Ecto neural progenitor cell (in vitro differentiated cells): ENCODE measurements around the gene NAV3.

Experiments
- DNase-seq: peaks from one replicate; pipeline ENCODE4 v3.0.0-alpha.2; 2018; ENCODE audit warnings: low spot score

Gene NAV3

GRCh38 chr12:77993658-77994057, 163.0 kb downstream of the NAV3 start:
- DNase-seq = no peak

- DNase-seq = no peak
Observed at GRCh38 chr12:77995436-77996167, 164.9 kb downstream of the NAV3 start.

GRCh38 chr12:77996670-77997069, 166.0 kb downstream of the NAV3 start:
- DNase-seq = no peak

GRCh38 chr12:77998236-77998786, 167.6 kb downstream of the NAV3 start:
- DNase-seq = no peak

DNA sequence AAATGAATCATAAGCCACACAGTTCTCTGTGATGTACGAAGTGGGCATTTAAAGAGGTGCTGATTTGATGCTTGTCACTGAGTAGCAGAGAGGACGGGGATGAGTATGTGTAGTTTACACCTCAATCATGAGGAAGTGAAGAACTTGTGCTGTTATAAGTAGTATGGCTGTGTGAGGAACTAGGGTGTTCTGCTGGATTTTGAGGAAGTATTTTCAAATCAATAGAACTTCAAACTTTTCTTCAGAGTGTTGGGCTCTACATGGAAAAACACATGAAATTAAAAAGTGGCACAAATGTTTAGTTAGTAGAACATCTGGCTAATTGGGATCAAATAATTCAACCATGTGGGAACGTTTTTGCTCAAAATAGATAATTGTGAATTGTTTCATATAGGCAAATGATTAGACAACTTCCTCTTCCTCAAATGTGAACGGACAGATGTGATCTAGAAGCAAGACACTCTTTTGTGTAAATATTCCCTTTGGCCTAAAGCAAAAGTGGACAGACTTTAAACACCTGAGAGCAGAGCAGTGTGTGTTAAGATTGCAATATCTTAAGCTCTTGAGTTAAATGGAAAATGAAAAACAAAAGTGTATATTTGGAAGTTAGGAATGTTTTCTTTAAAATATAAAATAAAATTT, 168.5 kb downstream of the NAV3 start:
- DNase-seq = no peak

DNA sequence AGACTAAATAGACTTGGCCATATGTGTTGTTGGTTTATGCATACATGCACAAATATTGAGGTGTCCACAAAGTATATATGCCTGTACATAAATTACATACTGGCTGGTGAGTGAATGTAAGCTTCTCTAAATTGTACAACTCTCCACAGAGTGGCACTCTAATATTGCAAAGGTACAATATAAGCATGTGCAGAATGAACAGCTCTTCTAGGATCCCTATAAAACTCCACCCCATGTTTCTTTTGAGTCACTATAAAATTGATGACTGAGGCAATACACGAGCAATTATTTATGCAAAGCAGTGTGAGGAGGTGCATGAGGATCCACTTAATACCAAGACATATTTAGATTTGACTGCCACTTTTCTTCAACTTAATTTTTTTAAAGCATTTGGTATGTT, 172.2 kb downstream of the NAV3 start:
- DNase-seq = no peak

DNA sequence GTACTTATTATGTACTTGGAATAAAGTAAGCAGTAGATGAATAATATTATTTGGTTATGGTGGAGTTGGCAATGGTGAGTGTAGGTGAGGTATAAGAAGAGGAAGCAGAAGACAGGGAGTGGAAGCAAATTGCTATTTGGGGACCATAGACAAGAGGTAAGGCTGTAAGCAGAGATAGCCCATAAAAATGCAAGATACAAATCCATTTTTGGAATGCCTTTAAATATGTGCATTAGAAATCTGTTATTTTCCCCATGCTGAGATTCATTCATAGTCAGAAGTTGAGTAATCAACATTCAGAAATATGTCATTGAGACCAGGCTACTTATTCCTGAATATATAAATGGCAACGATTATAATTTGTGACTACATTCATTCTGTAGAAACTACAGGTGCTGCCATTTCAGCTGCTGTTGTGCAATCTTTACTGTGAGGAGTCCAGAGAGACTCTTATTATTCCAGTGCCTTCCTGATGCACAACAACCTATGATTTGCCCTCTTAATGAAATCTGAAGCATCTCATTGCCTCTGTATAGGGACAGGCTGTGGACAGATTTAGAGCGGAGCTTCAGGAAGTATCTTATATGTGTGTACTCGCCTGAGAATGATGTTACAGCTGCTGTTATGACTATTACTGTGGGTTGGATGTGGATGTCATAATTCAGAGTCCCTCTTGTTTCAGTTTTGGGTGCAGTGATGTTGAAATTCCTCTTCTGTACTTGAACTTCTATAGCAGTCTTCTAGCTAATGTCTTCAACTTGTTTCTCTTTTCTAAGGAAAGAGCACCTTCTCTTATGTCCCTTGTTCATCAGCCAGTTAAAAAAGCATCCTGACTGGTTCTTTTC, 173.8 kb downstream of the NAV3 start:
- no peak for DNase-seq

- DNase-seq = no peak
Observed at GRCh38 chr12:78005094-78005492, 174.4 kb downstream of the NAV3 start.

GRCh38 chr12:78007173-78007572, 176.5 kb downstream of the NAV3 start:
- no peak for DNase-seq

DNA sequence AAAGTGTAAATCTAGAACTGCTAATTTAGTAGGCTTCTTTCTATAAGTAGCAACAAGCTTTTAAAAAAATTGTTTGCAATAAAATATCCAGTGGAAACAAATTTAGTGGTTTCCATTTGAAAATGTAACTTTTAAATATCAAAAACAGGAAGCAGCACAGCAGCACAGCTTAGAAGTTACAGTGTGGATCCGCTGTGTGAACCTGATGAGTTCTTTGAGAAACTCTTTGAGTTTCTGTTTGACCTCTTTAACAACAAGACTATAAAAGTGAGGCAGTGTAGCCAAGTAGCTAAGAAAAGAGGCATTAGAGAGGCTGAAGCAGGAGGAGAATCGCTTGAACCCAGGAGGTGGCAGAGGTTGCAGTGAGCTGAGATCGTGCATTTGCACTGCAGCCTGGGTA, 178.3 kb downstream of the NAV3 start:
- DNase-seq = no peak

DNA sequence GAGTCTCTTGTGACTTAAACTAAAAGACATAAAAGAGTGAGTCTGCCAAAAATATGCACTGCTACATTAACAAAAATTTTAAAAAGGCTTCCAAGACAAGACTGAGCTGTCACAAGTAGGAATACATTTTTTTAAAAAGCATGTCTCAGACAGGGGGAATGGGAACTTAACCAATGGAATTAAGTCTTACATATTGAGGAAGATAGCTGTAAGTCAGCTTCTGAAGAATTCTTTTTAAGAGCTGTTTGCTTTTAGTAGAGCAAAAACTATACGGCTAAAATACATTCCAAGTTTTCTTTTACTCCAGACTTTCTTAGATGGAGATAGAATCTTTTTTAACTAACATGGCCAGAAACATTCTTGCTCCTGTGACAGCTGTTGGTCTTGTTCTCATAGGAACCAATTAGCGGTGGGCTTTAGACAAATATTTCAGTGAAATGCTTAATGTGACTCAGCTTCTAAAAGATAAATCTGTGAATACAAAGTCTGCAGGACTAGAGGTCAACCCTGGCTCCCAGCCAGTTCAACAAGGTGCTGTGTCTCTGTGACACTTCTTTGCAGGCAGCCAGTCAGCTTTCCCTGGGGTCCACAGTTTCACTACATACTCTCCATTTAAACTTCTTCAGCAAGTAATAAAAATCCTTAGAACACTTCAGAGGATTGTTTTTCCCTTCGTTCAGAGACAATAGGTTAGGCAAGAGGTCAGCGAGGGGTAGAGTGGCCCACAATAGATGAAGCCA, 187.6 kb downstream of the NAV3 start:
- peak; percentile 48 for DNase-seq

GRCh38 chr12:78018939-78019338, 188.2 kb downstream of the NAV3 start:
- DNase-seq = no peak

- DNase-seq = no peak
Observed at GRCh38 chr12:78028426-78028825, 197.7 kb downstream of the NAV3 start.

DNA sequence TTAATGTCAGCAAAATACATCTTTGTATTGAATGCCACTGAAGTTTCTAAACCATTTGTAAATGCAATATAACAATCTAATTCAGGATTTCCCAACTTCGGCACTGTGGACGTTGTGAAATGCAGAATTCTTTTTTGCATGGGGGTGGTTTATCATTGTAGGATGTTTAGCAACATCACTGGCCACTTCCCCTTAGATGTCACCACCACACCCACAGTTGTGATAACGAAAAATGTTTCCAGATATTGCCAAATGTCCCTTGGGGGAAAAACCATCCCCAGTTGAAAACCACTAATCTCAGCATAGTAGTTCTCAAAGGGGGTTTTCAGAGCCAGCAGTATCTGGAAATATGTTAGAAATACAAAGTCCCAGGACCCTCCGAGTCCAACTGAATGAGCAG, 203.3 kb downstream of the NAV3 start:
- DNase-seq = no peak

DNA sequence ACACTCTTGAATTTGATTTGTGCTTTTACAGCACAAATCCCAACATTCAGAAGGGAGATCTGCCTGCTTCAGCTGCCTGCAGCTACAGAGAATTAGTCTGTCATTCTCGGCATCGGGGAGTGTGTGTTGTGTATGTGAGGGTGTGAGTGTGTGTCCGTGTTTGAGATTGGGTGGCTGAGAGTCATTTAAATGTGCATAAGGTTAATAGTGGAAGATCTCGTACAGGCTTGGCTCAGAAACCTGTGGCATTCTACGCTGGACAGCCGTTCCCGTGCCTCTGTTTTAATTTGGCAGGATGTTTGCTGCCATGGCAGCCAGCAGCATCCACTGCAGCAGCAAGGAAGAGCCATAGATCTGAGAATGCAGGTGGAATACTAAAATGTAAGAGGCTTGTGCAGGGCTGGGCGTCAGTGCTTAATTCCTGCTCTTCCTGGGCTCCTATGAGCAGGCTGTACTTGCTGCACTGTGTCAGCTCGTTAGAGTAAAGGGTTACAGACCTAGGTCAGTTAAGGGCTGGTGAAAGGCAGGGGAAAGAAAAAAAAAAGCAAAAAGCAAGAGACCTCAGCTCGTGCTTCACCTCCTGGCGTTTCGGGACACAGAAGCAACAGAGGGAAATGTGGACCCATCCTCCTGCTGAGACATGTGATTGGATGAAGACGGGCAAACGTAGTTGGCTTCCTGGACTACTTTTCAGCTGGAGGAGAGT, 205.4 kb downstream of the NAV3 start:
- no peak for DNase-seq

- DNase-seq = no peak
Observed at GRCh38 chr12:78036874-78037273, 206.2 kb downstream of the NAV3 start.

- DNase-seq = no peak
Observed at GRCh38 chr12:78037707-78038106, 207.0 kb downstream of the NAV3 start.

DNA sequence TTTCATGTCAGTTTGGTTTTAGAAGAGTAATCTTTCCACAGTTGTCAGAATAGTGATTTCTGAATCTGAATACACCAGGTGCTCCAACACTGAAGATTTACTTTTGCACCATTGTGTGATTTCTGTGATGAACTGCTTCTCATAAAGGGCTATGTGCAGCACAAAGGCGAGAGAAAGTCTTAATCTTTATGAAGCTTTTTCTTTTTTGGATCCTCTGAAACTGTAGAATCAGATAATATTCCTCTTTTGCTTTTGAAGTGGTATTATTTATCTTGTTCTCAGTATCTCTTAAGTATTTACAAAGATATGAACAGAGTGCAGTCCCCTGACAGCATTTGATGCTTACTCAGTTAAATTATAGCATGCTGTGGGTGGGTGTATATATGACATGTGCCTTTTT, 207.8 kb downstream of the NAV3 start:
- no peak for DNase-seq

- DNase-seq = no peak
Observed at GRCh38 chr12:78038986-78039385, 208.3 kb downstream of the NAV3 start.

DNA sequence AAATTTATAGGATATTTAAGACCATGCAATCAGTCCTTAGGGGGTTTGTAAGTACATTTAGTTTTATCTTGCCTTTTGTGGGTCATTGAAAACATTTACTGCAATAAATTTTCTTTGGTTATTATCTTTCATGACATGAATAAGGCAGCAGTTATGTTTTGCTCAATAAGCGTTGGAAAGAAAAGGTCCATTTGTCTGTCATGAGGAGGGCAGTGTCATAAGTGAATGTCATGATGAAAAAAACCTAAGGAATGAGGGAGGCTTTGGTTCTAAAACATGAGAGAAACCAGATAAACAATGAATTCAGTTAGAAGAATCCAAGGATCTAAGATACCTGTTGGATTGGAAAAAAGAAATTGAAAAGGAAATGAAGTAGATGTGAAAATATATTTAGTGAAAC, 209.4 kb downstream of the NAV3 start:
- DNase-seq = no peak

- no peak for DNase-seq
Observed at GRCh38 chr12:78050790-78051189, 220.1 kb downstream of the NAV3 start.
